ENCODE data around the gene CACNA1A.
"Not testable (repeated sequence)": the region's sequence is repeated elsewhere in the genome, so short reads cannot be mapped to it uniquely, and the experiment has no call there.

The CACNA1A gene

GRCh38 chr19:13428352-13428751, 77.9 kb downstream of the CACNA1A start:
- Histone ChIP-seq H3K36me3 (ENCODE audit: control insufficient read depth, insufficient read depth, low read length) (no peaks in the 10 kb centered on the region), H3K27me3 (ENCODE audit: control insufficient read depth, insufficient read depth, low read length) (no peaks in the 10 kb centered on the region), H3K4me1 (ENCODE audit: control insufficient read depth, insufficient read depth, low read length) (no peaks in the 10 kb centered on the region), H3K9me3 (ENCODE audit: control insufficient read depth, insufficient read depth, low read length) (no peaks in the 10 kb centered on the region), H3K27ac (ENCODE audit: low read length) (no peak overlapping the region), H3K4me3 (ENCODE audit: low read length) (no peak overlapping the region)
- no CpG with 5 or more reads among the region's 9 CpGs for WGBS (ENCODE audit: insufficient coverage, insufficient read length)
- DNase-seq (ENCODE audit: low read depth, low spot score), result no peak

DNA sequence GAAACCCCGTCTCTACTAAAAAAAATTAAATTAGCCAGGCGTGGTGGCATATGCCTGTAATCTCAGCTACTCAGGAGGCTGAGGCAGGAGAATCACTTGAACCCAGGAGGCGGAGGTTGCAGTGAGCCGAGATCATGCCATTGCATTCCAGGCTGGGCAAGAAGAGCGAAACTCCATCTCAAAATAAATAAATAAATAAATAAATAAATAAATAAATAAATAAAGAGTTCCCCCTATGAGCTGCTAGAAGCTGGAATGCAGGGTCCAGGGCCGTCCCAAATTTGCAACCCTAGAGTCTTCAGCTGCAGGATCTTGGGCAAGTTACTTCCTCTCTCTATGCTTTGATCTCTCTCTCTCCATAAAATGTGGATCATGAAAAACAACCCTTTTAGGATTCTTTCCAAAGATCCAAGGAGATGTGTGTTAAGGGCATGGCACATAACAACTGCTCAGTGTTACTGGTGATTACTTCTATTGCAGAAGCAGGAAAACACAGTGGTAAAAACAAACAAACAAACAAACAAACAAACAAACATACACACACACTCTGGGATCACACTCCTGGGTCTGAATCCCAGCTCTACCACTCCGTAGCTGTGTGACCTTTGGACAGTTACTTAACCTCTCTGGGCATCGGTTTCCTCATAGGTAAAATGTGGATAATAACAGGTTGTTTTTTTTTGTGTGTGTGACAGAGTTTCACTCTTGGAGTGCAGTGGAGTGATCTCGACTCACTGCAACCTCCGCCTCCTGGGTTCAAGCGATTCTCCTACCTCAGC, 78.8 kb downstream of the CACNA1A start:
- no CpG with 5 or more reads among the region's 11 CpGs for WGBS (ENCODE audit: insufficient coverage, insufficient read length)

GRCh38 chr19:13425875-13426274, 80.4 kb downstream of the CACNA1A start:
- H3K36me3 ChIP-seq (ENCODE audit: control insufficient read depth, insufficient read depth, low read length); H3K4me1 ChIP-seq (ENCODE audit: control insufficient read depth, insufficient read depth, low read length); H3K27me3 ChIP-seq (ENCODE audit: control insufficient read depth, insufficient read depth, low read length); H3K9me3 ChIP-seq (ENCODE audit: control insufficient read depth, insufficient read depth, low read length); H3K27ac ChIP-seq (ENCODE audit: low read length); H3K4me3 ChIP-seq (ENCODE audit: low read length); DNase-seq (ENCODE audit: low read depth, low spot score): not testable (repeated sequence)
- WGBS (ENCODE audit: insufficient coverage, insufficient read length), result no CpG with 5 or more reads among the region's 3 CpGs

More for the DNA sequence above, 78.8 kb downstream of the CACNA1A start:
- Histone ChIP-seq H3K27me3 (ENCODE audit: control insufficient read depth, insufficient read depth, low read length) (no peaks in the 10 kb centered on the region), H3K9me3 (ENCODE audit: control insufficient read depth, insufficient read depth, low read length) (no peaks in the 10 kb centered on the region; the same call in 1 of the 2 replicates), H3K4me3 (ENCODE audit: low read length) (no peak overlapping the region), H3K4me1 (ENCODE audit: control insufficient read depth, insufficient read depth, low read length) (no peaks in the 10 kb centered on the region), H3K27ac (ENCODE audit: low read length) (no peak overlapping the region), H3K36me3 (ENCODE audit: control insufficient read depth, insufficient read depth, low read length) (no peaks in the 10 kb centered on the region)
- DNase-seq (ENCODE audit: low read depth, low spot score), result no peak

GRCh38 chr19:13425151-13425550, 81.1 kb downstream of the CACNA1A start:
- no peak for DNase-seq (ENCODE audit: low read depth, low spot score)
- WGBS (ENCODE audit: insufficient coverage, insufficient read length), result no CpG with 5 or more reads among the region's 3 CpGs
- Histone ChIP-seq H3K36me3 (ENCODE audit: control insufficient read depth, insufficient read depth, low read length) (no peaks in the 10 kb centered on the region), H3K27ac (ENCODE audit: low read length) (no peak overlapping the region), H3K27me3 (ENCODE audit: control insufficient read depth, insufficient read depth, low read length) (no peaks in the 10 kb centered on the region), H3K9me3 (ENCODE audit: control insufficient read depth, insufficient read depth, low read length) (no peaks in the 10 kb centered on the region; the same call in none of the 2 replicates), H3K4me1 (ENCODE audit: control insufficient read depth, insufficient read depth, low read length) (no peaks in the 10 kb centered on the region), H3K4me3 (ENCODE audit: low read length) (no peak overlapping the region)

DNA sequence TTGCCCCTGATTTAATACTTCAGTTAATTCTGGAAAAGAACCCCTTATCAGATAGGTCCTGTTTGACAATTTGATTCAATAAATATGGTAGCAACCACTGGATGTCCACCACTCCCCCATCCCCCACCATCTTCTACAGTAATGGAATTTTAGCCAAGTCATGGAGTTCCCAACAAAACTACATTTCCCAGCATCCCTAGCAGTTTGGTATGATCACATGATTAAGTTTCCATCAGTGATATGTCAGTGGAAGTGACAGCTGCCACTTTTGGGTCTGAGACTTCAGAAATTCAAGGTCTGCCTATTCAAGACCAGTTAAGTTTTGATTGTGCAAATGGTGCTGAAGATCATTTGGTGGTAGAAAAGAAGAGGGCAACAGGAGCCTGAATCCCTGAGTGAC, 85.5 kb downstream of the CACNA1A start:
- DNase-seq (ENCODE audit: low read depth, low spot score), result no peak
- Histone ChIP-seq H3K27ac (ENCODE audit: low read length) (no peak overlapping the region), H3K4me1 (ENCODE audit: control insufficient read depth, insufficient read depth, low read length) (no peaks in the 10 kb centered on the region), H3K4me3 (ENCODE audit: low read length) (no peak overlapping the region), H3K9me3 (ENCODE audit: control insufficient read depth, insufficient read depth, low read length) (no peaks in the 10 kb centered on the region; the same call in none of the 2 replicates), H3K36me3 (ENCODE audit: control insufficient read depth, insufficient read depth, low read length) (no peaks in the 10 kb centered on the region), H3K27me3 (ENCODE audit: control insufficient read depth, insufficient read depth, low read length) (no peaks in the 10 kb centered on the region)

DNA sequence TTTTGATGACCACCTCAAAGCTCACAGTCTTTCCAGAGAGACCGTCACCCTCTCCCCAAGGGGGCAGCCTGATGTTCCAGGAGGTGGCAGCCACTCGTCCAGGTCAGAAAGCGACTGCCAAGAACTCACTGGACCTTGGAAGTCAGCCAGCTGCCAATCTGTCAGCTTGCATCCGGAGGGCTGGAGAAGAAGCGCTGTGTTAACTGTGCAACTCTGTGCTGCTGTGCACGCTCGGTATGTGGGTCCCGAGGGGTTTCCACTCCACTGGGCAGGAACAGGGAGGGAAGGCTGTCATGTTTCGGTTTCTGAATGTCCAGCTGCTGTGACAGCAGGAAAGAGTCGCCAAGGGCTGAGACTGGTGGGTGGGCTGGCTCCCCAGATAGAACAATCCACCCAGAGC, 89.2 kb downstream of the CACNA1A start:
- Histone ChIP-seq H3K4me3 (ENCODE audit: low read length) (no peak overlapping the region), H3K36me3 (ENCODE audit: control insufficient read depth, insufficient read depth, low read length) (no peaks in the 10 kb centered on the region), H3K9me3 (ENCODE audit: control insufficient read depth, insufficient read depth, low read length) (no peaks in the 10 kb centered on the region; the same call in 1 of the 2 replicates), H3K27me3 (ENCODE audit: control insufficient read depth, insufficient read depth, low read length) (no peaks in the 10 kb centered on the region), H3K4me1 (ENCODE audit: control insufficient read depth, insufficient read depth, low read length) (no peaks in the 10 kb centered on the region), H3K27ac (ENCODE audit: low read length) (no peak overlapping the region)
- no peak for DNase-seq (ENCODE audit: low read depth, low spot score)
- no CpG with 5 or more reads among the region's 10 CpGs for WGBS (ENCODE audit: insufficient coverage, insufficient read length)

DNA sequence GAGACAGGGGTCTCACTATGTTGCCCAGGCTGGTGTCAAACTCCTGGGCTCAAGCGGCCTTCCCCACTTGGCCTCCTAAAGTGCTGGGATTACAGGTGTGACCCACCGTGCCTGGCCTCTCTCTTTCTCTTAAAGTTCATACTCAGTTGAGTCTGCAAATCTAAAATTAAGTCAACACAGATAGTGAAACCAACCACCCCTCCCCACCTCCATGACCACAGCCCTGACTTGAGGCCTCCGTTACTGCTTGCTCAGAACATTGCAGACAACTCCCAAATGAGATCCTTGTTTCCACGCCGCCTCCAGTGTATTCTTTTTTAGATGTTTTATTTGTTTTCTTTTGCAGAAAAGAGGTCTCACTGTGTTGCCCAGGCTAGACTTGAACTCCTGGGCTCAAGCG, 94.4 kb downstream of the CACNA1A start:
- no peaks in the 10 kb centered on the region for H3K27me3 ChIP-seq (ENCODE audit: control insufficient read depth, insufficient read depth, low read length)

DNA sequence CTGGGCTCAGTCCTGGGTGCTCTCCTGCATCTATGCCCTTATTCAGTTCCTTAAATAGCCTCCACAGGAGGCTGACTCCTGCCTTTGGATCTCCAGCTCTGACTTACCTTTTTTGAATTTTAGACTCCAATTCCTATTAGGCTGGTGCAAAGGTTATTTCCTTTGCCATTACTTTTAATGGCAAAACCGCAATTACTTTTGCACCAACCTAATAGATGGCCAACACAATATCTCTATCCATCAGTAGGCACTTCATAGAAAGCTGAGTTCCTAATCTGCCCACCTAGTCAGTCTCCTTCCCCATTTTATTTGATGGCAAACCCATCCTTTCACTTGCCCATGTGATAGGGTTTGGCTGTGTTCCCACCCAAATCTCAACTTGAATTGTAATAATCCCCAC, 95.3 kb downstream of the CACNA1A start:
- Histone ChIP-seq H3K4me3 (ENCODE audit: low read length) (no peak overlapping the region), H3K9me3 (ENCODE audit: control insufficient read depth, insufficient read depth, low read length) (no peaks in the 10 kb centered on the region), H3K4me1 (ENCODE audit: control insufficient read depth, insufficient read depth, low read length) (no peaks in the 10 kb centered on the region), H3K27ac (ENCODE audit: low read length) (no peak overlapping the region), H3K27me3 (ENCODE audit: control insufficient read depth, insufficient read depth, low read length) (no peaks in the 10 kb centered on the region), H3K36me3 (ENCODE audit: control insufficient read depth, insufficient read depth, low read length) (no peaks in the 10 kb centered on the region)
- DNase-seq (ENCODE audit: low read depth, low spot score), result no peak
- no CpG with 5 or more reads among the region's 1 CpG for WGBS (ENCODE audit: insufficient coverage, insufficient read length)

More for the DNA sequence above, 94.4 kb downstream of the CACNA1A start:
- no peaks in the 10 kb centered on the region for H3K36me3 ChIP-seq (ENCODE audit: control insufficient read depth, insufficient read depth, low read length)
- no peak overlapping the region for H3K27ac ChIP-seq (ENCODE audit: low read length)
- no CpG with 5 or more reads among the region's 6 CpGs for WGBS (ENCODE audit: insufficient coverage, insufficient read length)
- H3K4me3 ChIP-seq (ENCODE audit: low read length), result no peak overlapping the region
- H3K4me1 ChIP-seq (ENCODE audit: control insufficient read depth, insufficient read depth, low read length), result no peaks in the 10 kb centered on the region
- no peak for DNase-seq (ENCODE audit: low read depth, low spot score)
- no peaks in the 10 kb centered on the region for H3K9me3 ChIP-seq (ENCODE audit: control insufficient read depth, insufficient read depth, low read length)

DNA sequence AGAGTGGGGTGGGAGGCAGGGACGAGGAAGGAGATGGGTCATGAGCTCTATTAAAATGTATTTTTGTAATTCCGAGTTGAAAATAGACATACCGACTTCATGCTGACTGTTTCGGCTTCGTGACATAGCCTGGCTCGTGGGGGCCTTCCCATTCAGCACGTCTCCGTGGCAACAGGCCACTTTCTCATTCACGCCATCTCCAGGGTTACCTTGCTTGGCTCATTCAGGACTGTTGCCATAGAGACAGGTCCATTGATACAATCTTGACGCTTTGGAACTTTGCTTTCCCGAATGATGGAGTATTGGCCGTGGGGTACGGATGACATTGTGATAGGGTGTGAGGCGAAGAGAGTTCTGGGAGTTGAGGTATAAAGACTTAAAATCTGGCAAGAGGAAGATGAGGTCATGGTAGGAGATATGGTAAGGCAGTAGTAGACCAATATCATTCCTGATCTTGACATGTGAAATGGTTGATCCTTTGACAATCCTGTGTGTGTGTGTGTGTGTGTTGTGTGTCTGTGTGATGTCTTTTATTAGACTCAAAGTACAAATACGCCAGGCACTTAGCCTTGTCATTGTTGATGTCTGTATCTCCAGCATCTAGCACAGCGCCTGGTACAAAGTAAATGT, 97.3 kb downstream of the CACNA1A start:
- H3K9me3 ChIP-seq (ENCODE audit: control insufficient read depth, insufficient read depth, low read length), result no peaks in the 10 kb centered on the region
- WGBS (ENCODE audit: insufficient coverage, insufficient read length), result 100% methylated on average over 1 of the region's 16 CpGs
- no peak overlapping the region for H3K27ac ChIP-seq (ENCODE audit: low read length)
- H3K4me3 ChIP-seq (ENCODE audit: low read length), result no peak overlapping the region
- H3K4me1 ChIP-seq (ENCODE audit: control insufficient read depth, insufficient read depth, low read length), result no peaks in the 10 kb centered on the region
- no peaks in the 10 kb centered on the region for H3K36me3 ChIP-seq (ENCODE audit: control insufficient read depth, insufficient read depth, low read length)
- no peak for DNase-seq (ENCODE audit: low read depth, low spot score)
- H3K27me3 ChIP-seq (ENCODE audit: control insufficient read depth, insufficient read depth, low read length), result no peaks in the 10 kb centered on the region

- no peaks in the 10 kb centered on the region for H3K9me3 ChIP-seq (ENCODE audit: control insufficient read depth, insufficient read depth, low read length)
- no peak for DNase-seq (ENCODE audit: low read depth, low spot score)
- WGBS (ENCODE audit: insufficient coverage, insufficient read length), result no CpG with 5 or more reads among the region's 7 CpGs
- H3K27ac ChIP-seq (ENCODE audit: low read length), result no peak overlapping the region
- no peaks in the 10 kb centered on the region for H3K4me1 ChIP-seq (ENCODE audit: control insufficient read depth, insufficient read depth, low read length)
- H3K4me3 ChIP-seq (ENCODE audit: low read length), result no peak overlapping the region
- H3K27me3 ChIP-seq (ENCODE audit: control insufficient read depth, insufficient read depth, low read length), result no peaks in the 10 kb centered on the region
- H3K36me3 ChIP-seq (ENCODE audit: control insufficient read depth, insufficient read depth, low read length), result no peaks in the 10 kb centered on the region
These were observed 102.0 kb downstream of the CACNA1A start for GRCh38 chr19:13404236-13404635.

GRCh38 chr19:13401388-13401787, 104.9 kb downstream of the CACNA1A start:
- Histone ChIP-seq H3K4me3 (ENCODE audit: low read length) (no peak overlapping the region), H3K9me3 (ENCODE audit: control insufficient read depth, insufficient read depth, low read length) (no peaks in the 10 kb centered on the region), H3K4me1 (ENCODE audit: control insufficient read depth, insufficient read depth, low read length) (no peaks in the 10 kb centered on the region), H3K27me3 (ENCODE audit: control insufficient read depth, insufficient read depth, low read length) (no peaks in the 10 kb centered on the region), H3K36me3 (ENCODE audit: control insufficient read depth, insufficient read depth, low read length) (no peaks in the 10 kb centered on the region), H3K27ac (ENCODE audit: low read length) (no peak overlapping the region)
- WGBS (ENCODE audit: insufficient coverage, insufficient read length), result no CpG with 5 or more reads among the region's 2 CpGs
- DNase-seq (ENCODE audit: low read depth, low spot score), result peak; percentile 25

Data from iPS DF 6.9 (cell line).